Measurements from ENCODE around the gene UBE2N. TPM values are rescaled to one million over a fixed set of nuclear protein-coding genes. Genes with fewer than 3 reads are reported as not detected.

UBE2N gene
- total RNA-seq, 1 donor from 2014 or later = 116 TPM

DNA sequence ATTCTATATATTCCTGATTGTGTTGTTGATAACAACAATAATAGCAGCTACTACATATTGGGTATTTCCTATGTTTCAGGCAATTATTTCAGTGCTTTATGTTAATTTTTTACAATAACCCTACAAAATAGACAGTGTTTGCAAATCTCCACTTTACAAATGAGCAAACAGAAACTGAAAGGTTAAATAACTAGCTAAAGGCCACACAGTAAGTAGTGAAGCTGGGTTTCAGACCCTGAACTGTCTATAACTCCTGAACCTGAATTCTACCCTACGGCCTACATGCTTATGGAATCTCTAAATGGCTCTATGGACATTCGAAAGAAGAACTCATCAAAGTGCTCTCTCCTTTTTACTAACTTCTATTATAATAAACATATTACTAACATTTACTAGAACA lies 83.7 kb downstream of the UBE2N start:
- H3K9me3 Mint-ChIP-seq = no peaks in the 10 kb centered on the region
- Histone ChIP-seq H3K4me3 (no peak overlapping the region), H3K27me3 (no peaks in the 10 kb centered on the region), H3K36me3 (no peaks in the 10 kb centered on the region), H2AFZ (replicated peaks) (no peak overlapping the region), H3K79me2 (ENCODE audit: low read depth) (no peaks in the 10 kb centered on the region), H3K27ac (no peak overlapping the region), H3K4me2 (no peak overlapping the region), H3K4me1 (no peaks in the 10 kb centered on the region), H3F3A (ENCODE audit: low read depth) (no peaks in the 10 kb centered on the region), H3K9ac (no peak overlapping the region), H4K20me1 (ENCODE audit: low read depth) (no peaks in the 10 kb centered on the region), H3K9me3 (ENCODE audit: low read depth) (no peaks in the 10 kb centered on the region)
- TF ChIP-seq EZH2 (IDR thresholded peaks at IDR 0.05) (no peak), EZH2phosphoT487 (IDR thresholded peaks at IDR 0.05) (no peak)
- TF ChIP-seq, protein P1, sequence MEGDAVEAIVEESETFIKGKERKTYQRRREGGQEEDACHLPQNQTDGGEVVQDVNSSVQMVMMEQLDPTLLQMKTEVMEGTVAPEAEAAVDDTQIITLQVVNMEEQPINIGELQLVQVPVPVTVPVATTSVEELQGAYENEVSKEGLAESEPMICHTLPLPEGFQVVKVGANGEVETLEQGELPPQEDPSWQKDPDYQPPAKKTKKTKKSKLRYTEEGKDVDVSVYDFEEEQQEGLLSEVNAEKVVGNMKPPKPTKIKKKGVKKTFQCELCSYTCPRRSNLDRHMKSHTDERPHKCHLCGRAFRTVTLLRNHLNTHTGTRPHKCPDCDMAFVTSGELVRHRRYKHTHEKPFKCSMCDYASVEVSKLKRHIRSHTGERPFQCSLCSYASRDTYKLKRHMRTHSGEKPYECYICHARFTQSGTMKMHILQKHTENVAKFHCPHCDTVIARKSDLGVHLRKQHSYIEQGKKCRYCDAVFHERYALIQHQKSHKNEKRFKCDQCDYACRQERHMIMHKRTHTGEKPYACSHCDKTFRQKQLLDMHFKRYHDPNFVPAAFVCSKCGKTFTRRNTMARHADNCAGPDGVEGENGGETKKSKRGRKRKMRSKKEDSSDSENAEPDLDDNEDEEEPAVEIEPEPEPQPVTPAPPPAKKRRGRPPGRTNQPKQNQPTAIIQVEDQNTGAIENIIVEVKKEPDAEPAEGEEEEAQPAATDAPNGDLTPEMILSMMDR (IDR thresholded peaks at IDR 0.05) = no peak
- H3K27me3 Mint-ChIP-seq (ENCODE audit: insufficient read depth, low read depth) = no peaks in the 10 kb centered on the region
- H3K36me3 Mint-ChIP-seq = no peaks in the 10 kb centered on the region
- no peak overlapping the region for H3K4me3 Mint-ChIP-seq
- no peak overlapping the region for H3K27ac Mint-ChIP-seq
- no peaks in the 10 kb centered on the region for H3K4me1 Mint-ChIP-seq
- no peak for DNase-seq (ENCODE audit: low spot score)

DNA sequence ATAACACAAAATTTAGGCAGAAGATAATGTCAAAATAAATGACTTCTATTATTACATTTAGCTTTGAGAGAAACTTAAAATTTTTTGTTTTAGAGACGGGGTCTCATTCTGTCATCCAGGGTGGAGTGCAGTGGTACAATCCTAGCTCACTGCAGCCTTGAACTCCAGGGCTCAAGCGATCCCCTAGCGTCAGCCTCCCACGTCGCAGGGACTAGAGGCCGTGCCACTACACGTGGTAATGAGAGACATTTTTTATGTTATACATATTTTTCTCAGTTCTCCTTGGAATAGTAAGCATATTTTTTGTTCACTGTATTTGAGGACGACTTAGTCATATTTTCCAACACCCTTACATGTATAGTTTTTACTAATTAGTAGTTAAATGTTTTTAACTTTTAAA lies 85.5 kb downstream of the UBE2N start:
- Histone ChIP-seq H3F3A (ENCODE audit: low read depth) (no peaks in the 10 kb centered on the region), H3K79me2 (ENCODE audit: low read depth) (no peaks in the 10 kb centered on the region), H2AFZ (replicated peaks) (no peak overlapping the region), H3K9me3 (ENCODE audit: low read depth) (no peaks in the 10 kb centered on the region), H3K36me3 (no peaks in the 10 kb centered on the region), H3K4me3 (no peak overlapping the region), H3K4me2 (no peak overlapping the region), H3K9ac (no peak overlapping the region), H3K27ac (no peak overlapping the region), H3K4me1 (no peaks in the 10 kb centered on the region), H3K27me3 (no peaks in the 10 kb centered on the region), H4K20me1 (ENCODE audit: low read depth) (no peaks in the 10 kb centered on the region)
- Mint-ChIP-seq H3K27ac (no peak overlapping the region), H3K36me3 (no peaks in the 10 kb centered on the region), H3K4me3 (no peak overlapping the region), H3K9me3 (no peaks in the 10 kb centered on the region), H3K4me1 (no peaks in the 10 kb centered on the region), H3K27me3 (ENCODE audit: insufficient read depth, low read depth) (no peaks in the 10 kb centered on the region)
- no peak for DNase-seq (ENCODE audit: low spot score)
- TF ChIP-seq, protein P1 (IDR thresholded peaks at IDR 0.05) = no peak
- TF ChIP-seq EZH2phosphoT487 (IDR thresholded peaks at IDR 0.05) (no peak), EZH2 (IDR thresholded peaks at IDR 0.05) (no peak)

Small RNA genes within 50 kb of the gene (small RNA-seq; reads per million reads assigned to genes)
- gene RF00019 = not detected

Other genes starting within 250 kb of the UBE2N start
- gene NUDT4, start 64.0 kb downstream of the UBE2N start, total RNA-seq (ENCODE audit: low replicate concordance) = 56.3 and 89.8 TPM in 2 replicates
- 157 and 287 TPM in 2 replicates for gene MRPL42, start 25.6 kb upstream of the UBE2N start, total RNA-seq (ENCODE audit: low replicate concordance)
- 3.5 and 4.9 TPM in 2 replicates for gene SOCS2, start 130.7 kb upstream of the UBE2N start, total RNA-seq (ENCODE audit: low replicate concordance)
- 13.7 and 41.2 TPM in 2 replicates for gene CRADD, start 235.4 kb upstream of the UBE2N start, total RNA-seq (ENCODE audit: low replicate concordance)